HUES48 (cell line): ENCODE measurements around the gene NFYA.

Experiments used
- H3K27ac ChIP-seq: one replicate; pipeline ENCODE4 v1.7.0; 2013; ENCODE audit warnings: low read depth, low read length, inconsistent platforms
- H3K27me3 ChIP-seq: 2 replicates; pipeline ENCODE4 v1.6.1; 2013; ENCODE audit warnings: mild to moderate bottlenecking, low read length; ENCODE audit not compliant: control insufficient read depth, insufficient read depth
- H3K36me3 ChIP-seq: 2 replicates; pipeline ENCODE4 v1.6.1; 2013; ENCODE audit warnings: low read length; ENCODE audit not compliant: control insufficient read depth, insufficient read depth
- H3K4me1 ChIP-seq: 2 replicates; pipeline ENCODE4 v1.6.1; 2013; ENCODE audit warnings: mild to moderate bottlenecking, low read length; ENCODE audit not compliant: control insufficient read depth, insufficient read depth
- H3K4me3 ChIP-seq: 2 replicates; pipeline ENCODE4 v1.5.1; 2013; ENCODE audit warnings: mild to moderate bottlenecking, low read depth, low read length
- H3K9ac ChIP-seq: 2 replicates; pipeline ENCODE4 v1.6.1; 2013; ENCODE audit warnings: mild to moderate bottlenecking, low read depth, low read length, moderate library complexity
- H3K9me3 ChIP-seq: 2 replicates; pipeline ENCODE4 v1.6.1; 2013; ENCODE audit warnings: low read length; ENCODE audit not compliant: control insufficient read depth, insufficient read depth

NFYA gene

DNA sequence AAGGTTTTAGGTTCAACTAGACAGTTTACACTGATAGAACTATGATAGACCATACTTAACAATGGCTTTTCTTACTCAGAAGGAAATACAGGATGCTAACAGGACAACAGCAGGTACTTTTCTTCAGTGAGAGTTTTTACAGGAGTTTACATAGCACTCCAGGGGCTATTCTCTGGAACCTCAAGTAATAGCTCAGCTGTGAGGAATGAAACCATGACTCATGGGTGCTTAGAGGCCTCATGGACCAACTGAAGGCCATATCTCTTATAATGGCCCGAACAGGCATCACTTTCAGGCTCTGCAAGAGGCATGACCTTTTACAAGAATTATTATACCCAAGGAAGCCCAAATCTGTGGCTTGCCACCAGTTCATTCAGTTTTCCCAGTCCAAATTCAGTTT, 49.6 kb downstream of the NFYA start:
- no peaks in the 10 kb centered on the region for H3K4me1 ChIP-seq
- H3K9me3 ChIP-seq = no peaks in the 10 kb centered on the region
- H3K27ac ChIP-seq = no peak overlapping the region
- no peak overlapping the region for H3K9ac ChIP-seq
- no peaks in the 10 kb centered on the region for H3K36me3 ChIP-seq
- H3K4me3 ChIP-seq = no peak overlapping the region
- no peaks in the 10 kb centered on the region for H3K27me3 ChIP-seq

DNA sequence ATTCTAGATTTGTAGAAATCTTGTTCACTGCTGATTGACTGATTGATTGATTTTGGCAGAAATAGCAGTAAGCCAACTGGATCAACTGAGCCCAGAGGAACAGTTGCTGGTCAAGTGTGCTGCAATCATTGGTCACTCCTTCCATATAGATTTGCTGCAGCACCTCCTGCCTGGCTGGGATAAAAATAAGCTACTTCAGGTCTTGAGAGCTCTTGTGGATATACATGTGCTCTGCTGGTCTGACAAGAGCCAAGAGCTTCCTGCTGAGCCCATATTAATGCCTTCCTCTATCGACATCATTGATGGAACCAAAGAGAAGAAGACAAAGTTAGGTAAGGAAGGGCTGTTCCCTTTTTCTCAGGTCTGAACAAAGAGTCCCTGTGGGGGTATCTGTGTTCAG, 50.1 kb downstream of the NFYA start:
- Histone ChIP-seq H3K4me3 (no peak overlapping the region), H3K36me3 (no peaks in the 10 kb centered on the region), H3K4me1 (no peaks in the 10 kb centered on the region), H3K9me3 (no peaks in the 10 kb centered on the region), H3K27me3 (no peaks in the 10 kb centered on the region), H3K27ac (no peak overlapping the region), H3K9ac (no peak overlapping the region)

DNA sequence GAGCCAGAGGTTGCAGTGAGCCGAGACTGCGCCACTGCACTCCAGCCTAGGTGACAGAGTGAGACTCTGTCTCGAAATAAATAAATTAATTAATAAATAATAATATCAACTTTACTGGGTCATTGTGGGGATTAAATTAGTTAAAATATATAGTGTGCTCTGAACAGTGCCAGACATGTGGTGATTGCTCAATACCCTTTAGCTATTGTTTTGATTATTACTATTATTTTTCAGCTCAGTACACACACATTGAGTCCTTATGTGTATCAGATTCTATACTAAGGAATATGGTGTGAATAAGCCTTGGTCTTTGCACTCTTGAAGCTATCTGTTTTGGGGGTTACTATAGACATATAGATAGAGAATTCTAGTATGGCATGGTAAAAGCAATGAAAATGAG, 52.5 kb downstream of the NFYA start:
- no peak overlapping the region for H3K4me3 ChIP-seq
- no peaks in the 10 kb centered on the region for H3K9me3 ChIP-seq
- no peaks in the 10 kb centered on the region for H3K36me3 ChIP-seq
- H3K27ac ChIP-seq = no peak overlapping the region
- H3K27me3 ChIP-seq = no peaks in the 10 kb centered on the region
- no peak overlapping the region for H3K9ac ChIP-seq
- H3K4me1 ChIP-seq = no peaks in the 10 kb centered on the region

DNA sequence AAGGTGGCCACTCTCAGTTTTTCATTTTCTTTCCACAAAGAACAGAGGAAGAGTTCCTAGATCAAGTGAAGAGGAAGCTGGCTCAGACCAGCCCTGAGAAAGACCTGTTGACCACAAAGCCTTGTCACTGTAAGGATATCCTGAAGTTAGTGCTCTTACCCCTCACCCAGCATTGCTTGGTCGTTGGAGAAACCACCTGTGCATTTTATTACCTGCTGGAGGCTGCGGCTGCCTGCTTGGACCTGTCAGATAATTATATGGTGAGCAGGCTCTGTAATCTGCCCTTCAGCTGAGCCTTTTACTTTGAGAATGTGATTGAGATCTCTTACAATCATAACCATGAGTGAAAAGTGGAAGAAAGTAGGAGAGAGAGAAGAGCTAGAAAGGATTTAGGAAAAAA, 59.5 kb downstream of the NFYA start:
- no peaks in the 10 kb centered on the region for H3K9me3 ChIP-seq
- H3K27me3 ChIP-seq = no peaks in the 10 kb centered on the region
- no peaks in the 10 kb centered on the region for H3K36me3 ChIP-seq
- H3K27ac ChIP-seq = no peak overlapping the region
- H3K4me3 ChIP-seq = no peak overlapping the region
- peaks cover 8% of the 10 kb centered on the region; the same call in 1 of the 2 replicates for H3K4me1 ChIP-seq
- no peak overlapping the region for H3K9ac ChIP-seq

DNA sequence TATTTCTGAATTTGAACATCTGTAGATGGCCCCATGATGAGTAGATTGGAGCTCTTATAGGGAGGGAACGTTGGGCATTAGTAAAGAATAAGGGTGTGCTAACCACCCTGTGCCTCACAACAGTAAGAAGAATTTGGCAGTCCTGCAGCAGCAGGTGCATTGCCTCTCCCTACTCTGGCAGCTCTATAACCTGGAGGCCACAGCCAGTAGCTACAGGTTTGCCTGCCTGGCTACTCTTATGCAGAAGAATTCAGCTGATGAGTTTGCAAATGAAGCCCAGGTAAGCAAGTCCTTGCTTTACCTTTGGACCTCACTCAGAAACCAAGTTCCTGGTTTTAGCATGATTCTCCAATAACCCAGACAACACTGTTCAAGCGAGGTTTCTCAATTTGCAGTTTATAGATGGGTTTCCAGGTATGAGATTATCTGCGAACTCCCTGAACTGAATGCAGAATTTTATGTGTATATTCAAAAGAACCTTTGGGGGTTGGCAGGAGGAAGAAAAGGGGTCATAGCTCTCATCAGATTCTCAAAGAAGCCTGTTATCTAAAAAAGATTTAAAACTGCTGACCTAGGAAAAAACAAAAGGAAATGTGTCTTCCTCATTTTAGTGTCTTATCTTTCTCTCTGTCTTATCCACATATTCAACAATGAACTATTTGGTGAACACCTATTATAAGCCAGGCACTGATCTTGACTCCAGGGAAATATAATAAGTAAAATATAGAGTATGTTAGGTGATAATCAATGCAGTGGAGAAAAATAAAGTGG, 62.5 kb downstream of the NFYA start:
- Histone ChIP-seq H3K9ac (no peak overlapping the region), H3K27me3 (no peaks in the 10 kb centered on the region), H3K9me3 (no peaks in the 10 kb centered on the region), H3K4me3 (no peak overlapping the region), H3K27ac (no peak overlapping the region), H3K36me3 (no peaks in the 10 kb centered on the region), H3K4me1 (peaks cover 8% of the 10 kb centered on the region; the same call in 1 of the 2 replicates)

DNA sequence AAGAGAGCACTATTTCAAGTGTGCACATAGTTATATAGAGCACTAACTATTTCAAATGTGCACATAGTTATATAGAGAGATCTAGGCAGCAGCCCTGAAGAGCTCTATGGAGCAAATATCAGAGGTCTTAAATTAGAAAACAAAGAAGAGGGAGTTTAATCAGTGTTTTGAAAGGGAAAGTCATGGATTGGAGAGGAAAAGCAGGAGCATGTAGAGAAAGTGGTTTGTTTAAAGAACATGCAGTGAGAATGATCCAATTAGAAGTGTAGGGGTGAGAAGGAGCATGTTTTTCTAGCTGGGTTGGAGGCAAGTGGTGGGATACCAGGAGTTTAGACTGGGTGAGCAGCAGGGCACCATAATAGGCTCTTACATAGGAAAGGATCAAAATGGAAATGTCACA, 64.1 kb downstream of the NFYA start:
- Histone ChIP-seq H3K4me1 (peaks cover 8% of the 10 kb centered on the region; the same call in 1 of the 2 replicates), H3K27me3 (no peaks in the 10 kb centered on the region), H3K9ac (no peak overlapping the region), H3K9me3 (no peaks in the 10 kb centered on the region), H3K36me3 (no peaks in the 10 kb centered on the region), H3K4me3 (no peak overlapping the region), H3K27ac (no peak overlapping the region)

DNA sequence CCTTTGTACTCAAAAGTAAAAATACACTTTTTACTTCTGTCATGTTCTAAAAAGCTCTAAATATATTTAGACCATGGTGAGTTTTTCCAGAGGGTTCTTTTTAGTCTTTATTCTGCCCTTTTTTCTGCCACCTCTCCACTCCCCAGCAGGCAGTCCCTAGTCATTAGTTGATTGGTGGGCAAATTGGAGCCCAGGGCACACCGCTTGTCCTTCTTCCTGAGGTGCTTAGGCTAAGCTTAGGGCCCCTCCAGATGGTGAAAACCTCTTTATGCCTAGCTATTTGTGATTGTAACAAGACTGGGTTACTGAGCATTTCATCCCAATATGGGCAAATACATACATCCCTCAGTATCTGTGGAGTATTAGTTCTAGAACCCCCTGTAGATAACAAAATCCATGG, 75.1 kb downstream of the NFYA start:
- Histone ChIP-seq H3K9ac (no peak overlapping the region), H3K27ac (no peak overlapping the region), H3K9me3 (no peaks in the 10 kb centered on the region)

More for the DNA sequence above, 75.1 kb downstream of the NFYA start:
- Histone ChIP-seq H3K4me1 (no peaks in the 10 kb centered on the region), H3K4me3 (no peak overlapping the region), H3K27me3 (no peaks in the 10 kb centered on the region), H3K36me3 (no peaks in the 10 kb centered on the region)
